NCI-H146 (cell line): Measurements from ENCODE around the gene PDAP1.
"Not testable (repeated sequence)": the region's sequence is repeated elsewhere in the genome, so short reads cannot be mapped to it uniquely, and the experiment has no call there.

ENCODE experiments used
- DNase-seq: peaks from one replicate; lab custom pipeline; 2025; lab: John Stamatoyannopoulos, UW

Gene PDAP1

DNA sequence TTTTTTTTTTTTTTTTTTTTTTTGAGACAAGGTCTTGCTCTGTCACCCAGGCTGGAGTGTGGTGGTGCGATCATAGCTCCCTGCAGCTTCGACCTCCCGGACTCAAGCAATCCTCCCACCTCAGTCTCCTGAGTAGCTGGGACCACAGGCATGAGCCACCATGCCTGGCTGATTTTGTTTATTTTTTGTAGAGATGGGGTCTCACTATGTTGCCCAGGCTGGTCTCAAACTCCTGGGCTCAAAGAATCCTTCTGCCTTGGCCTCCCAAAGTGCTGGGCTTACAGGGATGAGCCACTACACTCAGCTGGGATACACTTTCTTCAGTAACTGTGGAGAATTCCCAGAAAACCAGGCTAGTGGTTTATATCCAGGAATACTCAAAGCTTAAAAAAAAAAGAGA, 57.8 kb downstream of the PDAP1 start:
- not testable (repeated sequence) for DNase-seq
